Measurements from ENCODE around the gene THAP3.
"Not testable (repeated sequence)": the region's sequence is repeated elsewhere in the genome, so short reads cannot be mapped to it uniquely, and the experiment has no call there.

Gene THAP3

DNA sequence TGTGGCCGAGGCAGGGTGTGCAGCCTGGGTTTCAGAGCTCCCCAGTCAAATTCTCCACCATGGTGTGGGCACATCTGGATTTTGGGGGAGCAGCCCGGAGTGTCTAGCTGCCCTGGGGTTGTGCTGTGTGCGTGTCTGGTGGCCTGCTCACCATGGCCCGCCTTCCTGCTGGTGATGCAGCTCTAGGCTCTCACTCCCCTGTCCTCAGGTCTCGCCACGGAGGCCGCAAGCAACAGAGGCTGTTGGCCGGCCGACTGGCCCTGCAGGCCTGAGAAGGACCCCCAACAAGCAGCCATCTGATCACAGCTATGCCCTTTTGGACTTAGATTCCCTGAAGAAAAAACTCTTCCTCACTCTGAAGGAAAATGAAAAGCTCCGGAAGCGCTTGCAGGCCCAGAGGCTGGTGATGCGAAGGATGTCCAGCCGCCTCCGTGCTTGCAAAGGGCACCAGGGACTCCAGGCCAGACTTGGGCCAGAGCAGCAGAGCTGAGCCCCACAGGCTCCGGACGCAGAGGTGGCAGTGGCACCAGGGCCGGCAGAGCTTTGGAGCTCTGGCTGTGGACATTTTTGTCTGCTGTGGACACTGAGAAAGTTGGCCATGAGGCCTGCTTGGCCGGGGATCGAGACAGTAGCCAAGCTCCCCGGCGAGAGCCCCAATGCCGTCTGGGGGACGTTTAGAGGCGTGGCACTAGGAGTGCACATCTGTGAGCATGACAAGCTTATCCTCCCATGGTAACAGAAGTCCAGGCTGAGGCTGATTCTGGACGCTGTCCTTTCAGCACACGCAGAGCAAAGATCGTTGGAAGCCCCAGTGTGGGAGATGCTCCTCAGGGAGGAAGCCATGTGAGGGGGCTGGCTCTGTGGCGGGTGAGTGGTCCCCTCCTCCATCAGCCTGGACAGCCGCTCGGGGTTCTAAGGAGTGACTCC lies 8.2 kb downstream of the THAP3 start:
- in situ Hi-C loops (cut with MboI; ENCODE audit: low sequenced_read_pairs): no loop called here

DNA sequence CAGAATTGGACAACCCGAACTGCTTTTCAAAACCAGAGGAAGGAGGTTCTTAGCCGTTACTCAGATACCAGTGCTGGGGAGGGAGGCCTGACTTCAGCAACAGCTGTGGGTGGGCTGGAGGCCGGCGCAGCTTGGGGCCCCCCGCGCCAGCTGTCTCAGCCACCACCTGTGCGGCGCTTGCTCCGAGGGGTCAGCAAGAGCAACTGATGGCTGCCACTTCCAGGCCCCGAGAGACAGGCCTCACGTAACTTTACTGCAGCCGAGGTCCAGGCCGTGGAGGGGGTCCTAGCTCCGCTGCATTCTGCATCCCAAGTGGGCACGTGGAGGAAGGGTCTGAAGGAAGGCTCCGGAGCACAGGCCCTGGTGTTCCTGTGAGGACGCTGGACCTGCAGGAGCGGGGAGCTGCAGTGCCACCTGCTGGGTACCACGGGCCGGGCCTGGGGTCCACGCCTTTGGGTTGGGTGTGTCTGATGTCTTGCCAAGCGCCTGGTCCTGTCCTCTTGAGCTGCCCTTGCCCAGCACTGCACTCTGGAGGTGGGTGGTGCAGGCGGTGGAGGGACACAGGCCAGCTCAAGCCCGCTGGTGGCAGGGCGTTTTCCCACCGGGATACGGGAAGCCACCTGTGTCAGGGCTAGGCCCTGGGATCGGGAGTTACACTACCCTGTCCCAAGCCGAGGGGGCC lies 9.8 kb downstream of the THAP3 start:
- in situ Hi-C loops (cut with MboI; ENCODE audit: low sequenced_read_pairs): no loop called here

DNA sequence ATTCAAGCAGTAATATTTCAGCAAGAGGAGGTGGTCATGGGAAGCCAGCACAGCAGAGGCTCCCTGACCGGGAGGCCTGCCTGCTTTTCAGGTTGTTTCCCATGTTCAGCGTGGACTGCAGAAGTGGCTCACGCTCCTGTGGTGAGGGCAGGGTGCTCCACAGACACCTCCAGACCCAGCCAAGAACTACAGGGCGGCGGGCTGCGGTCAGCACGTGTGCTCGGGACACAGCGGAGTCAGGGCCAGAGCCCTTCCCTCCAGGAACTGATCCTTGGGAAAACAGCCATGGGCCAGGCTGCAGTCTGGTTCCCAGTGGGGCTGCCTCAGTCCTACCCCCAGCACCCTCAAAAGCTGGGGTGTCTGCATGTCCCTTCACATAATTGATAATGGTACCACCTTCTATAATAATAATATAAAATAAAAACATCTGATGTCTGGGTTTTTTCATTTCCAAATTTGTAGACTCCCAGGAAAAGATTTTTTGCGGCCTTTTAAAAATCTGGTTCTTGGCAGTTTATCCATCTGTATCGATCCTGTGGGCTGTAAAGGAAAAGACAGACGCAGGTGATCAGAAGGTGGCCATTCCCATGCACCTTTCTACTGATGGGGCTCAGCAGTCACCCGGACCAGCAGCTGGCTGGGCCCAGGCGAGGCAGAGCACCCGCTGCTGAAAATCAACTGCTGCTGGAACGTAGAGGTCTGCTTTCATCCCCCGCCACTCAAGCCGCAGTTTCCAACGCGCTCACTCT lies 10.7 kb downstream of the THAP3 start:
- in situ Hi-C loops (cut with MboI; ENCODE audit: low sequenced_read_pairs): no loop called here

DNA sequence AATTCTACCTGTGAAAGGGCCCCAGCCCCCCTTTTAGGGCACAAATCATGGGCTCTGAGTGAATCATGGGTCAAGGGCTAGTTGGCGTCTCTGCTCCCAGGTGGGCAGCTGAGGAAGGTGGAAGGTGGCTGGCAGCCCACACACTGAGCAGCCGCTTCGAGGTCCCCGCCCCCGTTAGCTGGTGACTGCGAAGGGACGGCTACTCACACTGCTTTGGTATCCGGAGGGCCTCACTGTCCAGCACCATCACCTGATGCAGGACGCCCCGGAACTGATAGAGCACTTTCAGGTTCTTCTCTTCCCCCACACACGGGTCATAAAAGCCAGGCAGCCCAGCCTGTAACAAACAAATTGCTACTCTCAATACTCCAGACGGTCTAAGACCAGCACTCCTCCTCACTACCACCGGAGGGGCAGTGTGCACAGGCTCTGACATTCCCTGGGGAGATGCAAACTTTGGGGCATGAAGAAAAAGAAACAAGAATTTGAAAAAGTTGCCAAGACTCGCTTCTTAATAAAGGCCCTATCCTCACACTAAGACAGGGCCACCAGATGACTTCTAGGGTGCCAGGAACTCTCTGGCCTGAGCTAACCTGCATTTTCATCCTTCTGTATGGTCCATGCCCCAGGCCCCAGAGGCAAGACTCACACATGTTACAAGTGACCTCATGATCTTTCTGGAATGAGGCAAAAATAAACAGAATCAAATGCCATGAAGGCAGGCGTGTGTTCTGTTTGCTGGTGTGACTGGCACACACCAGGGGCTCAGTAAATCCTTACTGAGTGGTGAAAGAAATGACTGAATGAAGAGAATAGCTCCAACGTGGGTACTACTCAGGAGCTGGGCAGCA lies 11.5 kb downstream of the THAP3 start:
- in situ Hi-C loops (cut with MboI; ENCODE audit: low sequenced_read_pairs): no loop called here

DNA sequence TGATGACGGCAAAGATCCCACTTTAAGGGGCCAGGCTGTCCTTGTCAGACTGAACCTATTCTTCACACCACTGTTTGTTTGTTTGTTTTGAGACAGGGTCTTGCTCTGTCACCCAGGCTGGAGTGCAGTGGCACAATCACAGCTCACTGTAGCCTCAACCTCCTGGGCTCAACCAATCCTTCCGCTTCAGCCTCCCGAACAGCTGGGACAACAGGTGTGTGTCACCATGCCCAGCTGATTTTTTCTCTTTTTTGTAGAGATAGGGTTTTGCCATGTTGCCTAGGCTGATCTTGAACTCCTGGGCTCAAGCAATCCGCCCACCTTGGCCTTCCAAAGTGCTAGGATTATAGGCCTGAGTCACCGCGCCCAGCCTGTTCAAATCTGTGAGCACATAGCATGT lies 12.1 kb downstream of the THAP3 start:
- in situ Hi-C loops (cut with MboI; ENCODE audit: low sequenced_read_pairs): not testable (repeated sequence)

DNA sequence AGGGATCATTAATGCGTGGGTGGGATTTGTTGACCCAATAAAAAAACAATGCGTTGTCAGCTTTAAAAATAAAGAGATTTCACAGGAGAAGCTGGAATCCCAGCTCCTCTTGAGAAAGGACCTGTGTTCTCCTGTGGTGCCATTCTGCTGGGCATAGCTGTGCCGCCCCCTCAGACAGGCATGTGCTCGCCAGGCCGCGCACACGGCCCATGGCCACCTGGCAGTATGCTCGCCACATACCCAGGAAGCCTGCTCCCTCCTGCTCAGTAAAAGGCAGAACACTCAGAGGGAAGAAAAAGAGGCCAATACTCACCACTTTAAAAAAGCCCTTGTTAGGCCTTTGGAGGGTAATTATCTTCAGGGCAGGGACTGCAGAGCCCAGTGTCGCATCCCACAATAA lies 13.1 kb downstream of the THAP3 start:
- in situ Hi-C loops (cut with MboI; ENCODE audit: low sequenced_read_pairs): no loop called here

DNA sequence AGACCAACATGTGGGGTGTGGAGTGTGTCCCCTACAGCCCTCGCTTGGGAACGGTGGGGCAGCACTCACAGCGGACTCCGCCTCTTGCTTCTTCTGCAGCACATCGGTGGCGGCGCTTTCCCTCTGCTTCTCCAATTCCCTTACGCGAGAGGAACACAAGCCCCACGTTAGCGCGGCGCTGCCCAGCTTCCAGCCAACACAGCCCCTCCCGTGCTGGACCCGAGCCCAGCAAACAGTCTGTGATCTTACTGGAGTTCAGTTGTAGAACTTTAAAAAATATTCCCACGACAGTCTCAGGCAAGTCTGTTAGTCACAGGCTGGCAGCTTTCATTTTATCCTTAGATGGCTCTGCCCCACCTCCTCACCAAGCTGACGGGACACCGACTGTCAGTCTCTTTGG lies 13.6 kb downstream of the THAP3 start:
- in situ Hi-C loops (cut with MboI; ENCODE audit: low sequenced_read_pairs): no loop called here

DNA sequence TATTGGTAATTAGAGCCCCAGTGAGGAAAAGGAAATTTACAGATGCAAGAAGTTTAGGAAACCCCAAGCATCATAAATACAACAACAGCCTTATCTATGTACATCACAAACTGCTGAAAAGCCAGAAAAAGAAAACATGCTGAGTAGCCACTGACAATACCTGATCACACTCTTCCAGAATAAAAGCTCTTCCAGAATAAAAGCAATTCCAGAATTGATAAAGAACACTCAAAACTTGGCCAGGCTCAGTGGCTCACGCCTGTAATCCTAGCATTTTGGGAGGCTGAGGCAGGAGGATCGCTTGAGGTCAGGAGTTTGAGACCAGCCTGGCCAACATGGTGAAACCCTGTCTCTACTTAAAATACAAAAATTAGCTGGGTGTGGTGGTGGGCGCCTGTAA lies 16.2 kb downstream of the THAP3 start:
- in situ Hi-C loops (cut with MboI; ENCODE audit: low sequenced_read_pairs): not testable (repeated sequence)

DNA sequence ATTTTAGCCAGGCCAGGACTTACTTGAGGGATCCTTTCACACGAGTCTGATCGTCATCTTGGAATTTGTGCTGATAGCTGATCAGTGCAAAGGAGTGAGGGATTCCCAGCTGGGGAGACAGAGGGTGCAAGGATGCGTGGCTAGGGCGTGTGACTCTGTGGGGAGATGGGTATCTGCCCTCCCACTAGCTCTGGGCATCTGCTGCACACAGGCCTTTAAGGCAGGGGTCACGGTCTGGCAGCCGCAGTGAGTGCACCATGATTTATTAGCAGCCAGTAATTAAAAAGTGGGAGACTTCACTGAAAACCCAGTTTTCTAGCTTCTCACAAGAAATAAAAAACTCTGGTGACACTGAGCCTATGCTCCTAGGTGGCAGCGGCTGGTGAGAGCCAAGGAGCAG lies 20.4 kb downstream of the THAP3 start:
- in situ Hi-C loops (cut with MboI; ENCODE audit: low sequenced_read_pairs): no loop called here

DNA sequence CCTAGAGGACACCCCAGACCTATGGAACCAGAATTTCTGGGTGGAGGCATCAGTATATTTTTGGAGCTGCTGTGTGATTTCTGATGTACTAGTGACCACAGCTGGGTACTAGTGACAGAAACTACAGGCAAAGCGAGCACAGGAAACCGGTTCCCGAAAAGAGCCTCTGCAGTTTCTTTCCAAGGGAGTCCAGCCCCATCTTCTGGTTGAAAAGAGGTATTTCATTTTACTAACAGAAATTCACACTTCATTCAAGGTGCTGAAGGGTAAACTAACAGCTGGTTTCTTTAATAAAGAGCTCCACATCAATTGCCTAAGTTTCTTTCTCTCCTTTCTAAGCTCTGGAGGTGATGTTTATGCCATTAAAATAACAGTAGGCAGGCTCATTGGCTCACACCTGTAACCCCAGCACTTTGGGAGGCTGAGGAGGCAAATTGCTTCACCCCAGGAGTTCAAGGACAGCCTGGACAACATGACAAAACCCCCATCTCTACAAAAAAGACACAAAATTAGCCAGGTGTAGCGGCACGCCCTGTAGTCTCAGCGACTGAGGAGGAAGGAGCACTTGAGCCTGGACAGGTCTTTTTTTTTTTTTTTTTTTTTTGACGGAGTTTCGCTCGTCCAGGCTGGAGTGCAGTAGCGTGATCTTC lies 22.0 kb downstream of the THAP3 start:
- in situ Hi-C loops (cut with MboI; ENCODE audit: low sequenced_read_pairs): no loop called here

DNA sequence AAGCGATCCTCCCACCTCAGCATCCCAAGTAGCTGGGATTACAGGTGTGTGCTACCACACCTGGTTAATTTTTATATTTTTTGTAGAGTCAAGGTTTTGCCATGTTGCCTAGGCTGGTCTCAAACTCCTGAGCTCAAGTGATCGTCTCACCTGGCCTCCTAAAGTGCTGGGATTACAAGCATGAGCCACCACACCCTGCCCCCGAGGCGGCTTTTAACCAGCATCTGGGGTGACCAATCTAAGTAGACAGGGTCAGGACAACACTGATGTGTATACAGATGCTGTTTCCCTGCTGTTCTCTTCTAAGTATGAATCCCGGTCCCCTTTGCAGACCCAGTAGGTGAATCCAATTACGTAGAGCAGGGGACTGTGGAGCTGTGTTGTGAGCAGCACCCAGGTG lies 23.9 kb downstream of the THAP3 start:
- in situ Hi-C loops (cut with MboI; ENCODE audit: low sequenced_read_pairs): no loop called here

DNA sequence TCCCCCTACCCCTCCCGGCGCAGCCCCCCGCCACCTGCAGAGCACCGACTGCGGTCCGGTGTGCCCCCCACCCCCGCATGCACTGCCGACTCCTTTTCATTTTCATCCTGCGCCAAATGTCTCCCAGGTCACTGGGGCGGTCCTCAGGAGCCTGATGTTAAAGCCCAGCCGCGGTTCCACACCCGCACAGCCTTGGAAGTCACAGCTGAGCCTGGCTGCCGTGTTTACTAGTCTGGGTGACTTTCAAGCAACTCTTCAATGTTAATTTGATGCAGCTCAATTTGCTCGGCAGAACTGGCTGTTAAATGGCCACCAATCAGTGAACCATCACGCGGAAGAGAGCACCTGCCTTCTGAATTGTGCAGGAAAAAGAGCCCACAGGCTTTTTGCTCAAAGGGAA lies 27.2 kb downstream of the THAP3 start:
- in situ Hi-C loops (cut with MboI; ENCODE audit: low sequenced_read_pairs): no loop called here

DNA sequence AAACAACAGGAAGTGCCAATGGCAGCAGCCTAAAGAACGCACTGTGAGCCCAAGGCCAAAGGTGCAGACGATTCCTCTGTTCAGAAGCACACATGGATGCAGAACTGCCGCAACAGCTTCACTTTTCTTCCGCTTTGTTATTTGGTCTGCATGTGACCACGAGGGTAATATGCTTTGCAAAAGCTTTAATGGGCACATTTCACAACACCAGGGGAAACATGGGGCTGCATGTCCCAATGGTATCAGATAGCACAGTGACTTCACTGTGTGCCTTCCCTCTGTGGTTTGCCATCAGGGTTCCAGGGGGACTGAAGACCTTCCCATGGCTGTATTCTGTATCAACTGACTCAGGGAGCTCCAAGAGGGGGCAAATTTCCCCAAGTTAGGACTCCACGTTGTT lies 28.3 kb downstream of the THAP3 start:
- in situ Hi-C loops (cut with MboI; ENCODE audit: low sequenced_read_pairs): no loop called here

DNA sequence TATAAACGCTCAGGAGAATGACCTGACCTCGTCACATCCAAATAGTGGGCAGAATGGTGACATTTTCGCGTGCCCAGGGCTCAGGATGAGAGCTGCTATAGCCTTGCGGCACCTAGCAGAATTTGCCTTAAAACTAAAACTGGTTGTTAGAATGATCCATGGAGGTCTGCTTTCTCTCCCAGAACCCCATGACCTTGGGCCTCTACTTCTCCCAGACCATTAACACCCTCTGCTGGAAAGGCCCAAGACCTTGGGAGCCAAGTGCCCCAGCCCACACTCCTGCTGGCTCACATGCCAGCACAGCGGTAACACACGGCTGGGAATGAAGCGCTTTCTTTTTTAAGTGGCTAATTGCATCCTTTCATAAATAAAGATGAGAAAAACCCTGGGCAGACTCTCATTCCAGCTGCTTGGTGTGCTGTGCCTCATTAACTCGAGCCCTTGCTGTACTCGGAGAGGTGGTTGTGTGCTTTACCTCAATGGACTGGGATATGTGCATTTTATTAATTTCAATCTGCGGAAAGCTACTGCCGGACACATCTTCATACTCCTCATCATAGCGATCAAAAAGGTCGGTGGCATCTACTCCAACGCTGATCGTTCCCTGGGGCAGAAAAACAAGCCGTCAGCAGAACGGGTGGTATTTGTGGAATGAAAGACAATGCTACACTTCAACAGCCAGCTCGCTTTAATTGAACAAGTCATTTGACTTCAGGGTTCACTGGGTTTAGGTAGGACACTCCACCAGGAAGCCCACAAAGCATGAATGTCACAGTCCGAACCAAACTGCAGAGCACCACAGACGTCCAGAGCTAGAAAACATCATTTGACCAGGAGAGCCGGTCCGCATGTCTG lies 29.0 kb downstream of the THAP3 start:
- in situ Hi-C loops (cut with MboI; ENCODE audit: low sequenced_read_pairs): no loop called here

DNA sequence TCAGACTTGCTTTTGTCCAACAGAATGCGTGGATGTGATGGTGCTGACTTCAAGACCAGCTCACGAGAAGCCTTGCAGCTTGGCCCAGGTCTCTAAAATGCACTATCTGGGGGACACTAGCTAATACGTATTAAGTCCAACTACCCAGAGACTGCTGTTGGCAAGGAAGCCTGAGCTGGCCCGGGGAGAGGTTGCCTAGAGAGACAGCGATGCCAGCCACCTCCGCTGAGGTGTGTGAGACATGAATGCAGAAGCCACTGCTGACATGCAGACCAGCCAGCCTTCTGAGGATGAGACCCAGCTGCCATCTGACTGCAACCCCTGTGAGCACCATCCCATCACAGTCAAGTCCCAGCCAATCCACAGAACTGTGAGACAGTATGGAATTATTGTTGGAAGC lies 32.5 kb downstream of the THAP3 start:
- in situ Hi-C loops (cut with MboI; ENCODE audit: low sequenced_read_pairs): no loop called here

DNA sequence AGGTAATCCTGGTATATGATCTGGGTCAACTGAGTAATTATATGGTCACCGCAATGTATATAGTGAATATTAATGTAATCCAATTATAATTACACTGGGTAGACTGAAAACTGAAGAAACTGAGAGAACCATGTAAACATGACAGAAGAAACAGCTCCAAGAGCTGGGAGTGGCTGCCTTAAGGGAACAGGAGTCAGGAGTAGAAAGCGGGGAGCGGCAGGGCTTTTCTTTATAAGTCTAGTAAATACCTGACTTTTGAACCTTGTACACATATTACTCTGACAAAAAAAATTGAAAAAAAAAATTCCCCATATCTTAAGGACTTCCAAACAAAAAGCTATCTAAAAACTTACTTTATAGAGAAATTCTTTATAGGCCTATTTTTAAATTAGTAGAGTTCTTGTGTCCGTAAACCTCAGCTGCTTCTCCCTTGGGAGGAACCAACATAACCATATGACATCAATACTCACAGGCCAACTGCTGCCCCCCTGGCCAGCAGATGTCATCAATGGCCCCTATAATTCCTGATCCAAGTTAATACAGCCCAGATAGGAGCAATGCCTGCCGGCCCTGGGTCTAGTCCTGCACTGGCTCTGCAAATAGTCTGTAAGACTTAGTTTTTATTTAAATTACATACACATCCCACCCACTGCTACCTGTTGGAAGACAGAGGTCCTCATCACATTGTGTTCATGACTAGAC lies 33.8 kb downstream of the THAP3 start:
- in situ Hi-C loops (cut with MboI; ENCODE audit: low sequenced_read_pairs): no loop called here

DNA sequence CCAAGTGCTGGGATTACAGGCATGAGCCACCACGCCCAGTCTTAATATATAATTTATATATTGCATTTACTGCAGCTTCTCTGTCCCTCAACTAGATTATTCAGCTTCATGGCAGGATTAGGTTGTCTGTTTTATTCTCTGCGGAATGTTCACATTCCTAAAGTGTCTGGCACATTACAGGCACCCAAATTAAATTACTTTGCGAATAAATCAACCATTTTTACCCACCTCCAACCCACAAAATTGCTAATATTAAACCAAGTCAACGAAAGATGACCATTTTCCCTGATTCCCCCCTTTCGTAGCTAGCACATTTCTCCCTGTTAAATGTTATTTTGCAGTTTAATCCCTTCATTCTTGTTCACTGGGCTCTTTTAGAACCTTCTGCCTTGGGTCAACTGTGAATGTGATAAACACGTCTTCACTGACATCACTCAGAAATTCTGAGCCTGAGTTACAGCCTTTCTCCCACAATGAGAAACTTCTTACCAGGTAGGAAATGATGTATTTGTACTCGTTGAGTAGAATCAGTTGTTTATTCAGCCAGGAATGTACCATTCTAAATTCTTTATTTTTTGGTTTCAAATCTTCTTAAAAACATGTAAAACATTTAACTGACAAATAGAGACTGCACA lies 35.9 kb downstream of the THAP3 start:
- in situ Hi-C loops (cut with MboI; ENCODE audit: low sequenced_read_pairs): no loop called here

DNA sequence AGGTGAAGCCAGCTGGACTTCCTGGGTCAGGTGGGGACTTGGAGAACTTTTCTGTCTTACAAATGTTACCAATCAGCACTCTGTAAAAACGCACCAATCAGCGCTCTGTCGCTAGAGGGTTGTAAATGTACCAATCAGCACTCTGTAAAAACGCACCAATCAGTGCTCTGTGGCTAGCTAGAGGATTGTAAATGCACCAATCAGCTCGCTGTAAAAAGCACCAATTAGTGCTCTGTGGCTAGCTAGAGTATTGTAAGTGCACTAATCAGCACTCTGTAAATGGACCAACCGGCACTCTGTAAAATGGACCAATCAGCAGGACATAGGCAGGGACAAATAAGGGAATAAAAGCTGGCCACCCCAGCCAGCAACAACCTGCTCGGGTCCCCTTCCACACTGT lies 37.8 kb downstream of the THAP3 start:
- in situ Hi-C loops (cut with MboI; ENCODE audit: low sequenced_read_pairs): not testable (repeated sequence)

Measured in HL-60/S4 treated with retinoic acid at 250 ng/mL for 4 days and 3 days (cell line).